ENCODE data around the gene SGSM1. TPM values are rescaled to one million over a fixed set of nuclear protein-coding genes. Genes with fewer than 3 reads are reported as not detected.
A peak's percentile ranks its signal among the peaks of the same experiment; 100 is the strongest.

Gene SGSM1
- total RNA-seq, 4 donors from 2014 or later: 1.4 to 3.3 (median 2.1) TPM

DNA sequence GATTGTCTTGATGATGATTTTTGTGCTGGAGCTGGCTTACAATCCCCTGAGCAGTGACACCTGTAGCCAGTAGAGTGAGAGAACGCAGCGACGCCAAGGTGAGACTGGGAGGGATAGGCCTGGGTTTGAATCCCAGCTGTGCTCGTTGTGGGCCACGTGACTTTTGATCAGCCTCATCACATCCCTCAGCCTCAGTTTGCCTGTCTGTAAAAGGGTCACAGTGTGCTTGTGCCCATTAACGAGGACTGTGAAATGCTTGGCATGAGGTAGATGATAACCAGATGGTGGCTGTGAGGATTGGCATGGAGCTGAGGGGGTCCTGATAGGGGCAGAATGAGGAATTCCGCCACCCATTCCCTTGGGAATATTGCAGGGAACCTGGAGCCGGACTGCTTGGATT, 156.1 kb downstream of the SGSM1 start:
- H3K27ac ChIP-seq: no peak overlapping the region
- no peak overlapping the region for H3K4me3 ChIP-seq
- H3K9me3 ChIP-seq: no peaks in the 10 kb centered on the region
- peaks cover 0 to 8% (median 0%) of the 10 kb centered on the region in 3 donors for H3K36me3 ChIP-seq
- DNase-seq: no peak
- no peak for TF ChIP-seq POLR2A (IDR thresholded peaks at IDR 0.05)
- H3K27me3 ChIP-seq: no peaks in the 10 kb centered on the region
- H3K4me1 ChIP-seq: peaks cover 0 to 38% (median 7%) of the 10 kb centered on the region in 4 donors

GRCh38 chr22:24962835-24963234, 156.8 kb downstream of the SGSM1 start:
- H3K4me1 ChIP-seq: peaks cover 0 to 37% (median 7%) of the 10 kb centered on the region in 4 donors

GRCh38 chr22:24964441-24964840, 158.4 kb downstream of the SGSM1 start:
- Histone ChIP-seq H3K9me3 (no peaks in the 10 kb centered on the region), H3K4me3 (no peak overlapping the region), H3K27me3 (no peaks in the 10 kb centered on the region), H3K27ac (peak overlapping the region in 1 of 4 donors; percentile 21), H3K36me3 (peaks cover 0 to 8% (median 0%) of the 10 kb centered on the region in 3 donors), H3K4me1 (peaks cover 0 to 35% (median 7%) of the 10 kb centered on the region in 4 donors)
- no peak for DNase-seq
- TF ChIP-seq CTCF (IDR thresholded peaks at IDR 0.05) (no peak), POLR2A (IDR thresholded peaks at IDR 0.05) (no peak)

More at GRCh38 chr22:24962835-24963234, 156.8 kb downstream of the SGSM1 start:
- Histone ChIP-seq H3K36me3 (peaks cover 0 to 8% (median 0%) of the 10 kb centered on the region in 3 donors), H3K4me3 (no peak overlapping the region), H3K27me3 (no peaks in the 10 kb centered on the region), H3K9me3 (no peaks in the 10 kb centered on the region), H3K27ac (no peak overlapping the region)
- DNase-seq: no peak
- no peak for TF ChIP-seq POLR2A (IDR thresholded peaks at IDR 0.05)
- no peak for TF ChIP-seq CTCF (IDR thresholded peaks at IDR 0.05)

- no peak overlapping the region for H3K4me3 ChIP-seq
- DNase-seq: peak in 2 of 3 donors; percentile 90 to 93
- H3K27me3 ChIP-seq: no peaks in the 10 kb centered on the region
- no peaks in the 10 kb centered on the region for H3K9me3 ChIP-seq
- TF ChIP-seq CTCF (IDR thresholded peaks at IDR 0.05) (no peak), POLR2A (IDR thresholded peaks at IDR 0.05) (peak in 1 of 2 donors; percentile 63)
- H3K36me3 ChIP-seq: peaks cover 0 to 5% (median 0%) of the 10 kb centered on the region in 3 donors
- H3K27ac ChIP-seq: peak overlapping the region in 3 of 4 donors; percentile 76 to 89 (median 83)
- peaks cover 0 to 43% (median 7%) of the 10 kb centered on the region in 4 donors for H3K4me1 ChIP-seq
Measured at GRCh38 chr22:24965822-24966626, 160.0 kb downstream of the SGSM1 start.

DNA sequence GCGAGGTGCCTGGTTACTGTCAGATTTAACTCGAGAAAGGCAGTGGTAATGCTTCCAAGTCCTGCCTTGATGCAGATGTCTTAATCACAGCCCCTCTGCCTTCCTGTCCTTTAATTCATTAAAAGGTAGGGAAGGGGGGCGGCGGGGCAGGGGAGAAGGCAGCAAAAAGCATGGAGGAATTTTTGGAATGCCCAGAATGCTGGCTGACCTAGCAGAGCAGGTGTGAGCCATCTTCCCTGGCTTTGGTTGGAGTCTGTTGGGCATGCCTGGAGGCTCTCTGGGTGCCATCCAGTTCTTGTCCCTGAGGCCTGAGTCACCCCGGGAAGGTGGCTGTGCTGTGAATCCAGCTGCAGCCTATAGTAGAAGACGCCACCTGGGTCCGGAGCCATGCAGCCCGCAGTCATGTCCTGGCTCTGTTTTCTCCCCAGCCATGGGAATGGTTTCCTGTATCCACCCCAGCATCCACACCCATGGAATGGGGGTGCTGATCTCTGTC, 162.1 kb downstream of the SGSM1 start:
- TF ChIP-seq CTCF (IDR thresholded peaks at IDR 0.05) (no peak), POLR2A (IDR thresholded peaks at IDR 0.05) (no peak)
- no peak for DNase-seq
- Histone ChIP-seq H3K36me3 (no peaks in the 10 kb centered on the region), H3K9me3 (no peaks in the 10 kb centered on the region), H3K27ac (peak overlapping the region in 1 of 4 donors; percentile 89), H3K4me1 (peaks cover 0 to 60% (median 10%) of the 10 kb centered on the region in 4 donors), H3K27me3 (no peaks in the 10 kb centered on the region), H3K4me3 (no peak overlapping the region)
